ENCODE results near the gene KRTAP5-10. TPM values are rescaled to one million over a fixed set of nuclear protein-coding genes. Genes with fewer than 3 reads are reported as not detected.

Gene KRTAP5-10
- total RNA-seq, 1 donor: not detected

DNA sequence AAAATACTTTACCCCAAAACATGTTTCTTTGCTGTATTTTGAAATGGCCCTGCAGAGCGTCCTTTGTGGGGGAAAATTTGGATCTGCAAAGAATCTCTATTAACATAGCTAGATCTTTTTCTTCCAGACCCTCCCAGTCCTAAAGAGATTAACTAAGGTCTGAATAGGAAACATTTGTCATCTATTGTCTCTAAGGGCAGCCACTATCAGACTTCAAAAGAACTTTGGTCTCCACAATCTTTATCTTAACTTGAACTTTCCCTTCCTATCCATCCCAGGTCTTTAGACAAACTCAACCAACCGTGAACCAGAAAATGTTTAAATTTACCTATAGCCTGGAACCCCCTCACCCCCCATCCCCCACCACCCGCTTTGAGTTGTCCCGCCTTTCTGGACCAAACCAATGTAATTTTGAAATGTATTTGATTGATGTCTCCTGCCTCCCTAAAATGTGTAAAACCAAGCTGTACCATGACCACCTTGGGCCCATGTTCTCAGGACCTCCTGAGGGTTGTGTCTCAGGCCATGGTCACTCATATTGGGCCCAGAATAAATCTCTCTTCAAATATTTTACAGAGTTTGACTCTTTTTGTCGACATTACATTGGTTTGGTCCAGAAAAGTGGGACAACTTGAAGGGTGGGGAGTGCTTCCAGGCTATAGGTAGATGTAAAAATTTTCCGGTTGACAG is 20.7 kb upstream of the KRTAP5-10 start:
- TF ChIP-seq, protein P1, sequence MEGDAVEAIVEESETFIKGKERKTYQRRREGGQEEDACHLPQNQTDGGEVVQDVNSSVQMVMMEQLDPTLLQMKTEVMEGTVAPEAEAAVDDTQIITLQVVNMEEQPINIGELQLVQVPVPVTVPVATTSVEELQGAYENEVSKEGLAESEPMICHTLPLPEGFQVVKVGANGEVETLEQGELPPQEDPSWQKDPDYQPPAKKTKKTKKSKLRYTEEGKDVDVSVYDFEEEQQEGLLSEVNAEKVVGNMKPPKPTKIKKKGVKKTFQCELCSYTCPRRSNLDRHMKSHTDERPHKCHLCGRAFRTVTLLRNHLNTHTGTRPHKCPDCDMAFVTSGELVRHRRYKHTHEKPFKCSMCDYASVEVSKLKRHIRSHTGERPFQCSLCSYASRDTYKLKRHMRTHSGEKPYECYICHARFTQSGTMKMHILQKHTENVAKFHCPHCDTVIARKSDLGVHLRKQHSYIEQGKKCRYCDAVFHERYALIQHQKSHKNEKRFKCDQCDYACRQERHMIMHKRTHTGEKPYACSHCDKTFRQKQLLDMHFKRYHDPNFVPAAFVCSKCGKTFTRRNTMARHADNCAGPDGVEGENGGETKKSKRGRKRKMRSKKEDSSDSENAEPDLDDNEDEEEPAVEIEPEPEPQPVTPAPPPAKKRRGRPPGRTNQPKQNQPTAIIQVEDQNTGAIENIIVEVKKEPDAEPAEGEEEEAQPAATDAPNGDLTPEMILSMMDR (IDR thresholded peaks at IDR 0.05; ENCODE audit: insufficient read depth, low read depth, low read length): no peak
- H3K4me3 ChIP-seq (ENCODE audit: low read depth, low read length): no peak overlapping the region
- DNase-seq (ENCODE audit: low read depth): no peak

DNA sequence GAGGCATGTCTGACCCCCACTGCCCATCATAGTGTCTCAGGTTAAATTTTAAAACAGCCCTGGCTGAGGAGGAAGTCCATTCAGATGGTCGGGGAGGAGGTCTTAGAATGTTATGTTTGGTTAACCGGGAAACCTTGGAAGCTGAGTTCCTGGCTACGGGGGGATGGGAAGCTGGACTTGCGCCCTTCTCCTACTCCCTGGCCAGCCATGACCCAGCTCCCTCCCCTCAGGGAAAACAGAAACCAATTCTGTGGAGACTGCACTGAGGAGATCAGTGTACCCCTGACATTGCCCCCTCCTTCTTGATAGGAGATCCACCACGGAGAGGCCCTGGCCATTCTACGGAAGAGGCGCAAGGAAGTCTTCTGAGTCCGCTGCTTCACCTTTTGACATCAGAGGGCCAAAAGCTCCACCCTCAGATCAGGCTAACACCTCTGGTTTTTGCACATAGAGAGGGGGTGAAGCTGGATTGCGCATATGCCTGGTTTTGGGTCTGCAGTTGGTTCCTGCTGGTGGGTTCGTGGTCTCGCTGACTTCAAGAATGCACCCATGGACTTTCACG is 19.9 kb upstream of the KRTAP5-10 start:
- TF ChIP-seq, protein P1 (IDR thresholded peaks at IDR 0.05; ENCODE audit: insufficient read depth, low read depth, low read length): no peak
- H3K4me3 ChIP-seq (ENCODE audit: low read depth, low read length): no peak overlapping the region
- no peak for DNase-seq (ENCODE audit: low read depth)

DNA sequence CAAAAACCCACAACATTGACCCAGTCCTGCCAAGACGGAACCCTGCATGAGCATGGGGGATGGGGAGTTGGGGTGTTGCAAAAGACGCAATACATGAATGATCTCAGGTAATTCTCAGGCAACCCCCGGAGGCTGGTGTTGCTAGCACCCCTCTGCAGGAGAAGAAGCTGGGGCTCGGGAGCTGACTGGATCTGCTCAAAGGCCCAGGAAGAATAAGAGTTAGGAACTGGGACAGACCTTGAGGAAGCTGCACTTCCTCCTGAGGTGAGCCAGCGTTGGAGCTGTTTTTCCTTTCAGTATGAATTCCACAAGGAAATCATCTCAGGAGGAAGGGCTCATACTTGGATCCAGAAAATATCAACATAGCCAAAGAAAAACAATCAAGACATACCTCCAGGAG is 17.2 kb upstream of the KRTAP5-10 start, which contains the start of gene KRTAP5-9:
Gene KRTAP5-9 (plus strand): TSS at position 301 of the 400 bp plus-strand sequence. CDS start 238 bp downstream, outside the sequence.
- TF ChIP-seq, protein P1 (IDR thresholded peaks at IDR 0.05; ENCODE audit: insufficient read depth, low read depth, low read length): no peak
- no peak within 1 kb of the TSS for H3K4me3 ChIP-seq (ENCODE audit: low read depth, low read length)
- DNase-seq (ENCODE audit: low read depth): no peak

DNA sequence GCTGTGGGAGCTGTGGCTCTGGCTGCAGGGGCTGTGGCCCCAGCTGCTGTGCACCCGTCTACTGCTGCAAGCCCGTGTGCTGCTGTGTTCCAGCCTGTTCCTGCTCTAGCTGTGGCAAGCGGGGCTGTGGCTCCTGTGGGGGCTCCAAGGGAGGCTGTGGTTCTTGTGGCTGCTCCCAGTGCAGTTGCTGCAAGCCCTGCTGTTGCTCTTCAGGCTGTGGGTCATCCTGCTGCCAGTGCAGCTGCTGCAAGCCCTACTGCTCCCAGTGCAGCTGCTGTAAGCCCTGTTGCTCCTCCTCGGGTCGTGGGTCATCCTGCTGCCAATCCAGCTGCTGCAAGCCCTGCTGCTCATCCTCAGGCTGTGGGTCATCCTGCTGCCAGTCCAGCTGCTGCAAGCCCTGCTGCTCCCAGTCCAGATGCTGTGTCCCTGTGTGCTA is 16.6 kb upstream of the KRTAP5-10 start:
- H3K4me3 ChIP-seq (ENCODE audit: low read depth, low read length): no peak overlapping the region
- TF ChIP-seq, protein P1 (IDR thresholded peaks at IDR 0.05; ENCODE audit: insufficient read depth, low read depth, low read length): no peak
- DNase-seq (ENCODE audit: low read depth): no peak

DNA sequence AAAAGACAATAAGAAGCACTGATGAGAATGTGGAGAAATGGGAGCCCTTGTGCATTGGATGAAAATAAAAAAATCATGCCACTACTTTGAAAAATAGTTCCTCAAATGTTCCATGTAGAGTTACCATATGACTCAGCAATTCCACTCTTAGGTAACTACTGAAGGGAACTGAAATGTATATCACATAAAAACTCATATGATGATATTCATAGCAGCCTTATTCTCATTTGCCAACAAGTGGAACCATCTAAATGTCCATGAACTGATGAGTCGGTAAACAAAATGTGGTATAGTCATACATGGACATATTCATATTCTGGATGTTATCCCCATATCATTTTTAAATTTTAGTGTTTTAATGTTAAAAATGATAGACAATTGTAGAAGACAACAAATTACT is 13.7 kb upstream of the KRTAP5-10 start:
- no peak for DNase-seq (ENCODE audit: low read depth)
- H3K4me3 ChIP-seq (ENCODE audit: low read depth, low read length): no peak overlapping the region
- TF ChIP-seq, protein P1 (IDR thresholded peaks at IDR 0.05; ENCODE audit: insufficient read depth, low read depth, low read length): no peak

DNA sequence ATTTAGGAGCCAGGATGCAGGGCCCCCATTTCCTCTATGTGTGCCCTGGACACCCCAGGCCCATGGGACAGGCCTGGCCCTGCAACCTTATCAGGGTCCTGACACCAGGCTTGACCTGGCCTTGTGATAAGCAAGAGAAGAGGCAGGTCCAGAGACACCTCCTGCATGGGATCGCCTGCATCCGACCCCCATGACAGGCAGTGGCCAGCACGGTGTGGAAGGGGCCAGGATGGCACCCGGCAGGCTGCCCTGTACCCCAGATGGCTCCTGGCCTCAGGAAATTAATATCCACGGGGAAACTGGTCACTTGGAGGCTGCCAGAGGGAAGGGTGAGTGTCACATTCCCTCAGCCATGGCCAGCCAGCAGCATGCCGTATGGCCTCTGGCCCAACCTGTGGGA is 10.4 kb upstream of the KRTAP5-10 start:
- TF ChIP-seq, protein P1 (IDR thresholded peaks at IDR 0.05; ENCODE audit: insufficient read depth, low read depth, low read length): no peak
- H3K4me3 ChIP-seq (ENCODE audit: low read depth, low read length): no peak overlapping the region
- DNase-seq (ENCODE audit: low read depth): no peak
